PC-9 (cell line): Measurements from ENCODE around the gene PHPT1. TPM values are rescaled to one million over a fixed set of nuclear protein-coding genes. Genes with fewer than 3 reads are reported as not detected.

ENCODE experiments used
- BruUV-seq: library from RNA; stranded (reverse); fragments of 400-500 nt; replicated peaks from 2 replicates; lab custom pipeline; 2021; lab: Mats Ljungman, UMichigan
- CTCF ChIA-PET: fragments of 300-600 bp; sonication (Branson Sonifier 250); formaldehyde crosslinking; loops from one replicate; lab custom pipeline; 2022; ENCODE audit warnings: antibody characterized with exemption; lab: Charles Lee
- POLR2A ChIA-PET: fragments of 300-600 bp; sonication (Branson Sonifier 250); formaldehyde crosslinking; loops from one replicate; lab custom pipeline; 2022; ENCODE audit warnings: antibody characterized with exemption; ENCODE audit not compliant: unreplicated experiment; lab: Charles Lee
- DNase-seq, 2 experiments: peaks; one replicate each; pipeline versions ENCODE4 v3.0.0 to v3.0.0-alpha.2; 2015 to 2022; ENCODE audit warnings: mixed read lengths in 1 of 2
- H2AFZ ChIP-seq: fragments of 200-600 bp; sonication (generic); 2 replicates; pipeline ENCODE4 v1.8.1; 2017; ENCODE audit warnings: antibody characterized with exemption
- H3F3A ChIP-seq: fragments of 200-600 bp; sonication (generic); 2 replicates; pipeline ENCODE4 v1.8.1; 2017; ENCODE audit warnings: antibody characterized with exemption, mild to moderate bottlenecking, low read depth; ENCODE audit not compliant: insufficient read depth
- H3K27ac ChIP-seq: fragments of 200-600 bp; sonication (generic); 2 replicates; pipeline ENCODE4 v1.6.1; 2016; ENCODE audit warnings: mixed run types
- H3K27me3 ChIP-seq: fragments of 200-600 bp; sonication (generic); 2 replicates; pipeline ENCODE4 v1.6.1; 2016; ENCODE audit warnings: low read depth, mixed run types; ENCODE audit not compliant: insufficient read depth
- H3K36me3 ChIP-seq: fragments of 200-600 bp; sonication (generic); 2 replicates; pipeline ENCODE4 v1.6.1; 2016; ENCODE audit warnings: low read depth, mixed run types
- H3K4me1 ChIP-seq: fragments of 200-600 bp; sonication (generic); replicated peaks from 2 replicates; pipeline ENCODE4 v1.6.1; 2016; ENCODE audit warnings: mixed run types; ENCODE audit not compliant: insufficient read depth
- H3K4me2 ChIP-seq: fragments of 200-600 bp; sonication (generic); 2 replicates; pipeline ENCODE4 v1.6.1; 2017; ENCODE audit warnings: mixed run types
- H3K4me3 ChIP-seq: fragments of 200-600 bp; sonication (generic); 2 replicates; pipeline ENCODE4 v1.6.1; 2016; ENCODE audit warnings: mixed run types
- H3K79me2 ChIP-seq: fragments of 200-600 bp; sonication (generic); 2 replicates; pipeline ENCODE4 v1.6.1; 2017; ENCODE audit warnings: low read depth, mixed run types
- H3K9me2 ChIP-seq: fragments of 200-600 bp; sonication (generic); 2 replicates; pipeline ENCODE4 v1.8.1; 2017; ENCODE audit warnings: mild to moderate bottlenecking; ENCODE audit not compliant: insufficient read depth
- H3K9me3 ChIP-seq: fragments of 200-600 bp; sonication (generic); 2 replicates; pipeline ENCODE4 v1.8.1; 2016; ENCODE audit warnings: low read depth; ENCODE audit not compliant: insufficient read depth
- H4K20me1 ChIP-seq: fragments of 200-600 bp; sonication (generic); 2 replicates; pipeline ENCODE4 v1.8.1; 2017; ENCODE audit not compliant: insufficient read depth
- EZH2 ChIP-seq: fragments of 200-600 bp; sonication (generic); IDR thresholded peaks from 2 replicates; pipeline ENCODE4 v1.8.0; 2017; ENCODE audit warnings: antibody characterized with exemption, low read depth
- intact Hi-C: fragments of 100-400 bp; cut with micrococcal nuclease; formaldehyde crosslinking; loops from one replicate; pipeline ENCODE4 v1.10.0; 2022; ENCODE audit not compliant: unreplicated experiment
- total RNA-seq: library from RNA; stranded (reverse); gene quantifications from 2 replicates; pipeline ENCODE4 v1.2.3, GENCODE V29; 2021
- TF ChIP-seq, protein P1 (sequence below): fragments of 200-600 bp; sonication (generic); conservative IDR thresholded peaks from 2 replicates; pipeline ENCODE4 v1.6.1; 2017; ENCODE audit warnings: mixed run types, antibody characterized with exemption, mild to moderate bottlenecking, moderate library complexity

Gene PHPT1
- total RNA-seq, 1 experiment from 2014 or later = 112 TPM

DNA sequence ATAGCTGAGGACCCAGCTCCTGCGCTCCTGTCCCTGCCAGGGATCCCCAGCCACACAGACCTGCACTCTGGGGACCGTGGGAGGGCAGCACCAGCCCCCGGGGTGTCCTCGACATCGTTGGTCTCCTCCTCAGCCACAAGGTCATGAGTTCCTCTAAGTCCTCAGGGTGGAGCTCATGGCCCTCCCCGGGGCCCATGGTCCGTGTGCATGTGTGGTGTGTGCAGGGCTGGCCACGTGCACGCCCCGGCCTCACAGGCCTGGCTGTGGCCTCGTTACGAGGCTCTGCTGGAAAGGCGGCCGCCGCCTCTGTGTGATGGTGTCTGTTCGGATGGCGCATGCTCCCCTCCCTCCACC, 23.0 kb upstream of the PHPT1 start:
- CTCF ChIA-PET = no interaction called here

DNA sequence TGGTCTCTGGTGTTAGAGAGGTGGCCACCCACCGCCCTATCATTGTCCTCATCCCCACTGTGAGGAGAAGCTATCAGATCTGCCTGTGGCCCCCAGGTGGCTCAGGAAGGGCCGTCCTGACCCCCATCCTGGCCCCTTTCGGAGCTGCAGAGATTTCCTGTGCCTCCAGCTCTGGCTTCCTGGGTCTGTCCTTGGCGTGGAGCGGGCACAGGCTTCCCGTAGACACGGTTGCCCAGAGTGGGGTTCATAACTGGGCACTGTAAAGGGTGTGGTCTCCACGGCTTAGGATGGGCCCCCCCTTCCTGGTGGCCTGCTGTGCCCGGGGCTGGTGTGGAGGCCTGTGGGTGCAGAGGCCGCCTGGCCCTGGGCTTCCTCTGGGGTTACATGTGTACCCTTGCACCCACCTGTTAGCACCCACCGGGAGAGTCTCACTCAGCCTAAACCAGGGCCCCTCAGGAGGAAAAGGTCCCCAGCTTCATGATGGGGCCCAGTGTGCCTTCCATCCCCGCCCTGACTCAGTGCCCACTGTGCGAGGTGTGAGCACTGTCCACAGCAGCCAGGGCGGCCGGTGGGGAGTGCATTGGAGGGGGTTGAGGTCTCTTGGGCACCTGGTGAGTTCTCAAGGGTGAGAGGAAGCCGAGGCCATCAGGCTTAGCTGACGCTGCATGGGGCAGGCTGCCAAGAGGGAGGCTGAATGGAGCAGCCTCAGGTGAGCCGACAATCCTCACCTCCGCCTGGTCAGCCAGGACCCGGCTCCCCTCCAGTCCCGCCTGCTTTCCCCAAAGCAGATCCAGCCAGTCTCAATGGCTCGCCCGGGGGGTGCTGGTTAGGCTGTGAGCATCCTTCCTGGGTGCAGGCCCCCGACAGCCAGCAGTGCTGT, 22.3 kb upstream of the PHPT1 start:
- POLR2A ChIA-PET = no interaction called here
- Histone ChIP-seq H2AFZ (no peak overlapping the region), H3K36me3 (no peaks in the 10 kb centered on the region), H3K27ac (no peak overlapping the region), H3K4me1 (no peaks in the 10 kb centered on the region), H4K20me1 (peaks cover 11% of the 10 kb centered on the region), H3K79me2 (no peaks in the 10 kb centered on the region), H3K9me3 (no peaks in the 10 kb centered on the region), H3K27me3 (no peaks in the 10 kb centered on the region), H3K9me2 (no peaks in the 10 kb centered on the region), H3F3A (no peaks in the 10 kb centered on the region), H3K4me2 (no peak overlapping the region), H3K4me3 (no peak overlapping the region)
- peak in 1 of 2 experiments; percentile 13 for DNase-seq
- no TSS peak for BruUV-seq
- TF ChIP-seq, protein P1, sequence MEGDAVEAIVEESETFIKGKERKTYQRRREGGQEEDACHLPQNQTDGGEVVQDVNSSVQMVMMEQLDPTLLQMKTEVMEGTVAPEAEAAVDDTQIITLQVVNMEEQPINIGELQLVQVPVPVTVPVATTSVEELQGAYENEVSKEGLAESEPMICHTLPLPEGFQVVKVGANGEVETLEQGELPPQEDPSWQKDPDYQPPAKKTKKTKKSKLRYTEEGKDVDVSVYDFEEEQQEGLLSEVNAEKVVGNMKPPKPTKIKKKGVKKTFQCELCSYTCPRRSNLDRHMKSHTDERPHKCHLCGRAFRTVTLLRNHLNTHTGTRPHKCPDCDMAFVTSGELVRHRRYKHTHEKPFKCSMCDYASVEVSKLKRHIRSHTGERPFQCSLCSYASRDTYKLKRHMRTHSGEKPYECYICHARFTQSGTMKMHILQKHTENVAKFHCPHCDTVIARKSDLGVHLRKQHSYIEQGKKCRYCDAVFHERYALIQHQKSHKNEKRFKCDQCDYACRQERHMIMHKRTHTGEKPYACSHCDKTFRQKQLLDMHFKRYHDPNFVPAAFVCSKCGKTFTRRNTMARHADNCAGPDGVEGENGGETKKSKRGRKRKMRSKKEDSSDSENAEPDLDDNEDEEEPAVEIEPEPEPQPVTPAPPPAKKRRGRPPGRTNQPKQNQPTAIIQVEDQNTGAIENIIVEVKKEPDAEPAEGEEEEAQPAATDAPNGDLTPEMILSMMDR = no peak
- no peak for TF ChIP-seq EZH2
- CTCF ChIA-PET = no interaction called here
- intact Hi-C loops = no loop called here

More for the DNA sequence above, 23.0 kb upstream of the PHPT1 start:
- peak in 1 of 2 experiments; percentile 17 for DNase-seq
- POLR2A ChIA-PET = no interaction called here
- H3K9me2 ChIP-seq = no peaks in the 10 kb centered on the region
- peaks cover 11% of the 10 kb centered on the region for H4K20me1 ChIP-seq
- no TSS peak for BruUV-seq
- no peaks in the 10 kb centered on the region for H3K9me3 ChIP-seq
- TF ChIP-seq EZH2 = no peak
- TF ChIP-seq, protein P1 = no peak
- no peak overlapping the region for H3K27ac ChIP-seq
- no peak overlapping the region for H3K4me2 ChIP-seq
- intact Hi-C loops = no loop called here
- H3K4me3 ChIP-seq = no peak overlapping the region
- H2AFZ ChIP-seq = no peak overlapping the region
- no peaks in the 10 kb centered on the region for H3K36me3 ChIP-seq
- no peaks in the 10 kb centered on the region for H3K27me3 ChIP-seq
- no peaks in the 10 kb centered on the region for H3K4me1 ChIP-seq
- no peaks in the 10 kb centered on the region for H3K79me2 ChIP-seq
- no peaks in the 10 kb centered on the region for H3F3A ChIP-seq

DNA sequence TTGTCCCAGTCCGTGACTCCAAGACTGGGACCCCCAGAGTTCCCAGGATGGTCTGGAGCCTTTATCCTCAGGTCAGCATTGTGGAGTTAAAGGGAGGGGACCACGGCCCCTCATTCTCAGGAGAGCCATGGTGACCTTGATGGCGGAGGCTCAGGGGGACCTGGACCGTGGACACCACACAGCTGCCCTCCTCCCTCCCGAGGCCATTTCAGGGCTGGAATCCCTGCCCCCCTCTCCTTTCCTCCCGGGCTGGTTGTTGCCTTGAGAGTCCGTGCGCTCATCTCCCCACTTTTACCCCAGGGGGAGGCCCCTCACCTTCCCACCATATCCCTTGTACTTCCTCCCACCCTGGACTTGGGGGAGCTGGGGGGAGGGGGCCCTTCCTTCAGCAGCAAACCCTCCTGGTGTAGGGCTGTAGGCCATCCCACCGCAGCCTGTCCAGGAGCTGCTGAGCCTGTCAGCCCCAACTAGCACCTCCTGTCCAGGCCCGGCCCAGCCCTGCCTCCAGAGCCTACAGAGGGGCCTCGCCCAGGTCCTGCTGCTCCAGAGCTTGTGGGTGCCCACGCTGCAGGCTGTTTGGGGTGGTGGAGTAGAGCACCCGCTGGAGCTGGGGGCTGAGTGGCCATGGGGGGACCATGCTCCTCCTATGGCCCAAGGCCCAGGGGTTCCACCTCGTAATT, 21.3 kb upstream of the PHPT1 start:
- no peaks in the 10 kb centered on the region; the same call in 1 of the 2 replicates for H3F3A ChIP-seq
- no peak overlapping the region for H3K27ac ChIP-seq
- DNase-seq = peak in 1 of 2 experiments; percentile 28
- BruUV-seq = no TSS peak
- no peaks in the 10 kb centered on the region for H3K27me3 ChIP-seq
- no peaks in the 10 kb centered on the region for H3K79me2 ChIP-seq
- H4K20me1 ChIP-seq = peaks cover 6% of the 10 kb centered on the region; the same call in 1 of the 2 replicates
- no peak for TF ChIP-seq EZH2
- TF ChIP-seq, protein P1 = no peak
- ChIA-PET POLR2A (no interaction called here), CTCF (no interaction called here)
- H2AFZ ChIP-seq = no peak overlapping the region
- no peaks in the 10 kb centered on the region for H3K9me2 ChIP-seq
- H3K9me3 ChIP-seq = no peaks in the 10 kb centered on the region
- H3K4me3 ChIP-seq = no peak overlapping the region
- no peak overlapping the region for H3K4me2 ChIP-seq
- H3K36me3 ChIP-seq = no peaks in the 10 kb centered on the region
- intact Hi-C loops = no loop called here
- no peaks in the 10 kb centered on the region for H3K4me1 ChIP-seq
